Stimulated activated CD8-positive, alpha-beta memory T cell treated with anti-CD3 and anti-CD28 coated beads, Interleukin-12 subunit alpha, Interleukin-12 subunit beta, amount 100 ng/mL, for 24 hours (primary cell): ENCODE measurements around the gene MRGPRD.

Experiments
- DNase-seq: peaks from one replicate; pipeline ENCODE4 v3.0.0-alpha.2; 2020; ENCODE audit errors: extremely low read depth

The MRGPRD gene

GRCh38 chr11:68980776-68981065, at the start of gene MRGPRD:
Gene MRGPRD (minus strand): TSS chr11:68980986. CDS start chr11:68980986, 0 bp downstream.
- no peak for DNase-seq

DNA sequence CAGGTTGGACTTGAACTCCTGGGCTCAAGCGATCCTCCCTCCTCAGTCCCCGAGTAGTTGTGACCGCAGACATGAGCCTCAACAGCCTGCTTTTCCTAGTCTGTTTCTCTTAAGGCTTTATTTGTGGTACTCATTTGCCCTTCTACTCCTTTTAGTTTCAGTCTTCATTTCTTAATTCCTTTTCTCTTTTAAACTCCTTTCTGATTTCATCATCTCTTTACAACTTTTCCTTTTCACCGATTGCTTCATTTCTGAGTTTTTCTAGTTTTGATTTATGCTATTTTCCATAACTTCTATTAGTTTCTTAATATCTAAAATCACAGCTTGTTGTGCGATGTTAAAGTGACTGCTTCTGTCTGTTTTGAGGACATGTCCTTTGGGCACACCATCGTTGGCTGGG, 49.5 kb upstream of the MRGPRD start:
- no peak for DNase-seq

- DNase-seq = no peak
Measured at GRCh38 chr11:69027704-69028372, 47.1 kb upstream of the MRGPRD start.

- no peak for DNase-seq
Measured at GRCh38 chr11:69024509-69024908, 43.7 kb upstream of the MRGPRD start.

DNA sequence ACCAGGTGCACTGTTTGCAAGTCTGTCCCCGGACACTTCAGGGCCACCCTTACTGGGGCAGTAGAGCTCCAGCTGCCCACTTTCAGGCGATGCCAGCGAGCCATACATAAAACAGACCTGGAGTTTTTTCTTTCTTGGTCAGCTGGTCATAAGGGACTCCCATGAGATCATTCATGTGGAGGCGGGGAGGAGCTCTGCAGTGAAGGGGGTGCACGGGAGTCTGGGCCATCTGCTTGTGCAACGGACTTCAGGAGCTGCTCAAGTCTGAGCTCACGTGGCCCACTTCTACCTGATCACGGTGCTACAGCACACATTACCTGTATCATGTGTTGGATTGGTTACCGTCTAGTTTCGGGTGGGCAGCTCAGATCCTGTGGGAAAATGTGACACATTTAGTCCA, 41.5 kb upstream of the MRGPRD start:
- DNase-seq = no peak

- DNase-seq = no peak
Measured at GRCh38 chr11:69018924-69019323, 38.1 kb upstream of the MRGPRD start.

- DNase-seq = no peak
Measured at GRCh38 chr11:69017951-69018350, 37.2 kb upstream of the MRGPRD start.

GRCh38 chr11:69014898-69015549, 34.2 kb upstream of the MRGPRD start:
- DNase-seq = no peak

- DNase-seq = no peak
Measured at GRCh38 chr11:69014084-69014851, 33.5 kb upstream of the MRGPRD start.

- DNase-seq = no peak
Measured at GRCh38 chr11:69013009-69013951, 32.5 kb upstream of the MRGPRD start, which contains the start of gene MRGPRF. Gene MRGPRF (minus strand): TSS chr11:69013246. CDS start chr11:69009901, 3,345 bp downstream.

- no peak for DNase-seq
Measured at GRCh38 chr11:69012092-69013008, 31.6 kb upstream of the MRGPRD start.

- DNase-seq = no peak
Measured at GRCh38 chr11:69011624-69012091, 30.9 kb upstream of the MRGPRD start.

DNA sequence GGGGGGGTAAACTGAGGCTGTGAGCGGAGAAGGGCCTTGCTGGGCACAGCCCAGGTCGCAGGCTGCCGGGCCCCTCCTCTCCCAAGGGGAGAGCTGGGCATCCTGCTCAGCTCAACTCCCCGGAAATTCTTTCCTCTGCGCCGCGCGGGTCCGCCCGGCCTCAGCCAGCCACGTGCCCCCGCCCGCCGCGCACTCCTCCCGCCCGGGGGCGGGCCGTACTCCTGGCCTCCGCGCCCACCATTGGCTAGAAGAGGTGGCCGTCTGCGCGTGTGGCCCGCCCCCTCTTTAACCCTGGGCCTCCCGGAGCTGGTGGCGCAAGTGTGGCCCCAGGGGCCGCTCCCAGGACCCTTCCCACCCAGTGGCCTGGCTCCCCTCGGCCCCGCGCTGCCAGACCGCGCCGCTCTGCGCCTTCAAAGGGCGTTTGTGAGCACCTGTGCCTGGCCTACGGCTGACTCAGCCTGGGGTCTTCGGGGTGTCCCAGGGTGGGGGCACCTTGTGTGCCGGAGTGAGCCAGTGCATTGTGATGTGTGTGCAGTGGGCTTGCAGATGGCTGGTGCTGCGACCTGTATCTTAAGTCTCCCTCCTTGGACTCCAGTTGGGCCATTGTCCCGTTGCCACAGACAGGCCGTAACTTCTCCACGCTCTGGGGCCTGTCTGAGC, 30.3 kb upstream of the MRGPRD start:
- peak; percentile 21 for DNase-seq

DNA sequence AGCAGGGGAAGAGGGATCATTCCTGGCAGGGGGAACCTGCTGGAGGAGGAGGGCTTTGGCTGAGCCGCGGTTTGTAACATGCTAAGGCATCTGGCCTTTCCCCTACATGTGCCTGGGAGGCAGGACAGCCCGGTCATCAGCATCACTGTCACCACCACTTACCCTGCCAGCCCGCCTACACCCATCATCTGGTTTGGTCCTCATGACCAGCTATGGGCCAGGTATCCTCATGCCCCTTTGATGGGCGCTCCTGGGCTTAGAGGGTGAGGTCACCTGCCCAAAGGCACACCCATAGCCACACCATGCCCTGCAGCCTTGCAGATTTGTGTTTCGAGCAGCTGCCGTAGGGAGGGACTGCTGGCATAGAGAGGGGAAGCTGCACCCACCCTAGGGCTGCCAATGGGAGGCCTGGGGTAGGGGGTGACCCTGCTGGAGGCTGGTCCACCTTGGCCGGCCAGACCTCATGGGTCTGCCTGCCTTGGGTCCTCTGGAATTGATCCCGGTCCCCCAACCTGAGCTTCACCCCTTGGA, 29.6 kb upstream of the MRGPRD start:
- no peak for DNase-seq

DNA sequence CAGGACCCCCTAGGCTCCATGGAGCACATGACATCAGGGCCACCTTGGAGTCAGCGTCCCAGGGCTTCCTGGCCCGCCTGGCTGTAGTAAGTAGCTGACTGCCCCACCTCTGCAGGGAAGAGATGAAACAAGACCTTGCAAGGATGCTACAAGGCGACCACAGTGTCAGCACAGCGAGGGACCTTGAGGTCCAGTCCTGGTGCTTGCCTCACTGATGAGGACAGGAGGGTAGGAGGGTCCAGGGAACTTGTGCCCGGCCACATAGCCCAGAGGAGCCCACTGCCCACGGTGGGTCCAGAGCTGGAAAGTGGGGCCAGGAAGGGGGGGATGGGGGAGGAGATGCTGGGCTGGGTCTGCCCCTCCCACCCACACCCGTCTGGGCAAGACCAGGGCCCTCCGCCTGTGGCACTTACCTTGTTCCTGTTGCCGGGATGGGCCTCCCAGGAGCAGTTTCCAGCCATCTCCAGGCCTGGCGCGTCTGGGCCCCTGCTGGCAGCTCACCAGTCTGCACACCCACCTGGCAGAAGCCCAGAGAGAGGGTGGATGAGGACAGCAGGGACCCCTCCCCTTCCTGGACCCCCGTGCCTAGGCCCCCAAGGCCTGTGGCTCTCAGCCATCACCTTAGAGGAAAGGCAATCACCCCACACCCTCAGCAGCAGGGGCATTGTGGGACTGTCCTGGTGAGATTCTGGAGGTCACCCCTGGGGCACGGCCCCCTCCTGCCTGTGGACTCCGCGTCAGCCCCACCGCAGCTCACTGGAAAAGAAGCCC, 28.8 kb upstream of the MRGPRD start:
- no peak for DNase-seq

GRCh38 chr11:69008737-69009440, 28.1 kb upstream of the MRGPRD start:
- DNase-seq = no peak

DNA sequence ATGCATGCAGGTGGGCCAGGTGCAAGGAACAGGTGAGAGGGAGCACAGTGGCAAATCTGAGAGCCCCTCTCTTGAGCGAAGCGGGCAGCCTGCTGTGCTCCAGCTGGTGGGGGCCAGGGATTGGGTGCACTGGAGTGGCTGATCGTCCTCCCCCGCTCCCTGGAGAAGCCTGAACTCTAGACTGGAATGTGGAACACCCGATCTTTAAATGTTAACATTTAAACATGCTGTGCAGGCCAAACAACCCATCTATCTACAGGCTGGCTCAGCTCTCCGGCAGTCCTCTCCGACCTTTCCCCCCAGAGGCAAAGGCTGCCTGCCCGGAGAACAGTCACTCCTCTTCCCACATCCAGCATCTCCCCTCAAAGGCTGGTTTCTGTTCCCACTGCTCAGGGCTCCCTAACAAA, 27.2 kb upstream of the MRGPRD start:
- no peak for DNase-seq

GRCh38 chr11:69006816-69007215, 26.0 kb upstream of the MRGPRD start:
- DNase-seq = no peak
